HG03175 (cell line): ENCODE data around the gene TEAD2.
A peak's percentile ranks its signal among the peaks of the same experiment; 100 is the strongest.
"Not testable (repeated sequence)": the region's sequence is repeated elsewhere in the genome, so short reads cannot be mapped to it uniquely, and the experiment has no call there.

Source experiments
- ATAC-seq: cut with Tn5 transposase; IDR thresholded peaks from one replicate; pipeline ENCODE4 v1.9.1; 2021; ENCODE audit warnings: mild to moderate bottlenecking, moderate library complexity; ENCODE audit not compliant: unreplicated experiment

Gene TEAD2

DNA sequence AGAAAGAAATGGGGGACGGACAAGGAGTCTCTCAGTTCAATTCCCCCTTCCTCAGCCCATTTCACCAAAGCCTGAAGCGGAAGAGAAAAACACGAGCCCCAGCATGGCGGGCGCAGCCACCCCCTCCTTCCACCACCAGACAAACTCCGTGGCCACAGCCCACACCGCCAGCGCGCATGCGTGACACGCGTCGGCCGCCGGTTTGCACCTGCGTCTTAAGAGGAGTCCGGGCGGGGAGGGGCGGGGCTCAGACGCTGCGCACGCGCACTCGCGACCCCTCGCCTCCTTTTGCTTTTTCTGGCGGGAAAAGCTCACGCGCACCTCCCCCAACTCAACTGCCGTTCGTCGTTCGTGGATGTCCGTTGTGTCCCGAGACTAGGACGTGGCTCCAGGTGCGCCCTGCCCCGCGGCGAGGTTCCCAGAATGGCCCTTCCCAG is 25.7 kb upstream of the TEAD2 start, which contains the start of gene KASH5:
Gene KASH5 (plus strand): TSS at position 314 of the 437 bp plus-strand sequence. CDS start 2,635 bp downstream, outside the sequence.
- ATAC-seq, result no peak

DNA sequence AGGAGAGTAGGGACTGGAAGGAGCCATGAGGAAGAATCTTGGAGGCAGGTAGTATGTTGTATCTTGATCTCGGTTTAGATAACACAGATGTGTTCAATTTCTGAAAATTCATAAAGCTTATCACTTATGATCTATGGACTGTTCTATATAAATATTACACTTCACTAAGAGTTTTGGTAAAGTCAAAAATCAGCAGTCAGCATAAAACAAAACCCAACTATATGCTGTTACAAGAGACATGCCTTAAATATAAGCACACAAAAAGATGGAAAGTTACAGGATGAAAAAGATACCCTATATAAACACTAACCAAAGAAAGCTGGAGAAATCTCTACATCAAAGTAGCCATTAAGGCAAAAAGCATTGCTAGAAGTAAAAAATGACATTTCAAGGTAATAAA is 21.4 kb upstream of the TEAD2 start:
- ATAC-seq, result no peak

DNA sequence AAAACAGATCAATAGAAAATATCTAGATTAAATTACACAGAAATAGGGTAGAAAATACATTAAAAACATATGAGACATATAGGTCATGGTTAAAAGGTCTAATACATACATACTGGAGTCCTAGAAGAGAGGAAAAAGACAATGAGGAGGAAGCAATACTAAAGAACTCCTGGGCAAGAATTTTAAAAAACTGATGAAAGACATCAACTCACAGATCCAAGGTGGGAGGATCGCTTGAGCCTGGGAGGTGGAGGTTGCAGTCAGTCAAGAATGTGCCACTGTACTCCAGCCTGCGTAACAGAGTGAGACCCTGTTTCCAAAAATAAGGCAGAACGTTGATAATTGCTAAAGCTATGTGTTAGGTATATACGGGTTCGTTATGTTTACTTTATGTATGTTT is 20.4 kb upstream of the TEAD2 start:
- ATAC-seq, result no peak

DNA sequence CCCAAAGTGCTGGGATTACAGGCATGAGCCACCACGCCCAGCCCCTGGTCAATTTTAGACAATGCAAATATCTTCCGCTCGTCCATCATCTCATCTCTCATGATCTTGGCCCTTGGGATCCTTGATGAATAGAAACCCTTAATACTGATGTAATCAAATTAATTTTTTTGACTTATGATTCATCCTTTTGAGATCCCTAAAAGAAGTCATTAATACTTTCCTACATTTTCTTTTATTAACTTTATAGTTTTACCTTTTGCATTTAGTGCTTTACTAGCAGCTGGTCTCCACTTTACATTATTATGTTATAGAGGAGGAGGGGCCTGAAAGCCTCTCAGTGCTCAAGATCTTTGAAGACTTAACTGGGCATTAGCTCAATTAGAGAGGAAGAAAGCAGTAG is 18.2 kb upstream of the TEAD2 start:
- no peak for ATAC-seq

DNA sequence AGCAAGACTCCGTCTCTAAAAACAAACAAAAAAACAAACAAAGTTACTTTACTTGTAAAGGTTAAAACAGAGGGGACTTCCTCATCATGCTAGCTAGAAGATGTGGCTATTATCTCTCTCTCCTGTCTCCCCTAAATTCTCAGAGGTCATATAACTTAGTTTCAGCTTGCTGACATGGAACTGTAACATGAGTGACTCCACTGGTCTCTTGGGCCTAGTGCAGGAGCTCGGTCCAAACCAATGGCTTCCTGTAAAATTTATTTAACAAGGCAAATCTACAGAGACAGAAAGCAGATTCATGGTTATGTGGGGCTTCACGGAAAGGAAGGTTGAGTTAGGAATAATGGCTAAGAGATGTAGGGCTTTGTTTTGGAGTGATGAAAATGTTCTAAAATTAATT is 16.3 kb upstream of the TEAD2 start:
- no peak for ATAC-seq

DNA sequence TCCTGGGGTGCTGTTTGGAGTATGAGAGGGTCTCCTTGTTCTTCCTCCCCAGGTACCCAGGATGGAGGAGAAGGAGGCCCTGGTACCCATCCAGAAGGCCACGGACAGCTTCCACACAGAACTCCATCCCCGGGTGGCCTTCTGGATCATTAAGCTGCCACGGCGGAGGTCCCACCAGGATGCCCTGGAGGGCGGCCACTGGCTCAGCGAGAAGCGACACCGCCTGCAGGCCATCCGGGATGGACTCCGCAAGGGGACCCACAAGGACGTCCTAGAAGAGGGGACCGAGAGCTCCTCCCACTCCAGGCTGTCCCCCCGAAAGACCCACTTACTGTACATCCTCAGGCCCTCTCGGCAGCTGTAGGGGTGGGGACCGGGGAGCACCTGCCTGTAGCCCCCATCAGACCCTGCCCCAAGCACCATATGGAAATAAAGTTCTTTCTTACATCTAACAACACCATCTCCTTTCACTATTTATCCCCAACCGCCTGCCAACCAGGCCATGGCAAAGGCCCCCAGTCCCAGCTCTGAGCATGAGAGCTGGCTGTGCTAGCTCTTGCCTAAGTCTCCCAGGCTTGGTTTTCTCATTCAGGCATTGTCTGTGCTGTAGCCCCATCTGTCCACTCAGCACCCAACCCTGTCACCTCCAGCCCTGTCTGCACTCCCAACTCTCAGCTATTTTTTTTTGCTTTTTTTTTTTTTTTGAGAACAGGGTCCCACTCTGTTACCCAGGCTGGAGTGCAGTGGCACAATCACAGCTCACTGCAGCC is 12.6 kb upstream of the TEAD2 start:
- no peak for ATAC-seq

DNA sequence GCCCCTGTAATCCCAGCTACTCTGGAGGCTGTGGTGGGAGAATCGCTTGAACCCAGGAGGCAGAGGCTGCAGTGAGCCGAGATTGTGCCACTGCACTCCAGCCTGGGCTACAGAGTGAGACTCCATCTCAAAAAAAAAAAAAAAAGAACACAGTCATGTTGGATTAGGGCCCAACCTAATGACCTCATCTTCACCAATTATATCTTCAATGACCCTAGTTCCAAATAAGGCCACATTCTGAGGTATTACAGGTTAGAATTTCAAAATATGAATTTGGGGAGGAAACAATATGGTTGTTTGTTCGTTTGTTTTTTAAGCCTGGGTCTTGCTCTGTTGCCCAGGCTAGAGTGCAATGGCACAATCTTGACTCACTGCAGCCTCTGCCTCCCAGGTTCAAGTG is 11.0 kb upstream of the TEAD2 start:
- not testable (repeated sequence) for ATAC-seq

DNA sequence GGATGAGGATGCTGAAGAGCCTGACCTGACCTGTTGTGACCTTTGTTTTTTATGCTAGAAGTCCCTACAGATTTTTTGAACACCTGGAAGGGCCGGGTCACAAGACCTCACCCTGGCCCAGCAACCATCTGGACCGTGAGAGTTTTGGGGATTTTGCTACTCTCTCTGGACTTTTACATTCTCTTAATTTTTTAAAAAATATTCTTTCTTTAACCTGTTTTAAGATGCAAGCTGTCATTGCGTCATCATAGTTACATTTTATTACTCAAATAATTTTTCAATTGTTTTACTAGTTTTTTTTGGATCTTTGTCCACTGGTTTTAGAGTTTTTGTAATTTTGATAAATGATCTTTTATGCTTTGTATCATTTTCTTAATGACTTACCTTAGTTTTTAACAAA is 9.0 kb upstream of the TEAD2 start:
- no peak for ATAC-seq

DNA sequence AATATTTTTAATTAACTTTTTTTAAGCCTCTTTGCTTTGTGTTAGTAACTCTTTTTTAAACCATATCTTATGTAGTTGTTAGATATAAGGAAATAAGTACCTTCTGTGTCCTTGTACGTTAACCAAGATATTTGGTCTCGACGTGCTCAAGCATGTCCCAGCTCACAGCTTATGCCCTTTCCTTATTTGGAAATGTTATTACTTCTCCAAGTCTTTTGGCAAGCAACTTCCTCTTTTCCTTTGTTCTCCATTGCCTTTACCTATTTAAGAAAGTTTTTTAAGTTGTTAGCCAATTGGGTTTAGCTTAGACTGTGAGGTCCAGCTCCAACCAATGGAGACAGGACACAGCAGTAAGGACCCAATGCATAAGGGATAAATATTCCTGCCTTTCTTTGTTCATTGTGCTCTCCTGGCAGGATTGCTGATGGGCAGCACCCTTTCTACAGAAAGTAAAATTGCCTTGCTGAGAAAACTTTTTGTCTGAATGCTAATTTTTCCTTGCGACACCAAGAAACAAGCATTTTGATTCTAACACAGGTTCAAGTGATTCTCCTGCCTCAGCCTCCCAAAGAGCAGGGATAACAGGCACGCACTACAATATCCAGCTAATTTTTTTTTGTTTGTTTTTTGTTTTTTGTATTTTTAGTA is 6.6 kb upstream of the TEAD2 start:
- ATAC-seq, result no peak

DNA sequence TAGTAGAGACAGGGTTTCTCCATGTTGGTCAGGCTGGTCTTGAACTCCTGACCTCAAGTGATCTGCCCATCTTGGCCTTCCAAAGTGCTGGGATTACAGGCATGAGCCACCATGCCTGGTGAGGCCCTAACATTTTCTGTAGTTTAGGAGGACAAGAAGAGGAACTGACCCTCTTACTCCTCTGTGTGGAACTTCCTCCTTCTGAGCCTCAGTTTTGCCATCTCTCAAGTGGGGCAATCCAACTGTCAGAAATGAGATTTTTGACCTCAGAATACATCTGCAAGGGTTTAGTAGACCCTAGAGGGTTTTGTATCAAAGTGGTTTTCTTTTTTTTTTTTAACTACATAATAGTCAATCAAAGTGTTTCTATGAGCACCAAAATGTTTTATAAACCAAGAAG is 3.9 kb upstream of the TEAD2 start:
- no peak for ATAC-seq

DNA sequence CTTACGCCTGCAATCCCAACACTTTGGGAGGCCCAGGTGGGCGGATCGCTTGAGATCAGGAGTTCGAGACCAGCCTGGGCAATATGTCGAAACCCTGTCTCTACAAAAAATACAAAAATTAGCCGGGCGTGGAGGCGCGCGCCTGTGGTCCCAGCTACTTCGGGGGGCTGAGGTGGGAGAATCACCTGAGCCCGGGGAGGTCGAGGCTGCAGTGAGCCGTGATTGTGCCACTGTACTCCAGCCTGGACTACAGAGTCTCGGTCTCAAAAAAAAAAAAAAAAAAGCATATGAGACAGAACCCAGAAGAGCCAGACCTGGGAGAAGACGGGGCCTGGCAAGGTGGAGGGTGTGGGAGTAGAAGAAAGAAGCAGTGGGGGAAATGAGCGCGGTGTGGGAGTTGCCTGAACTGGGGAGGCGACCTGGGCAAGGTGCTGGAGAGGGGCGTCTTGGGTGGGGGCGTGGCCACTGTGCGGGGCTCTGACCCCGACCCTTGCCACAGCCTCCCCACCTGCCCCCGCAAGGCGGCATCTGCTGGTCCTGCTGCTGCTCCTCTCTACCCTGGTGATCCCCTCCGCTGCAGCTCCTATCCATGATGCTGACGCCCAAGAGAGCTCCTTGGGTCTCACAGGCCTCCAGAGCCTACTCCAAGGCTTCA is 2.0 kb upstream of the TEAD2 start:
- ATAC-seq, result no peak

DNA sequence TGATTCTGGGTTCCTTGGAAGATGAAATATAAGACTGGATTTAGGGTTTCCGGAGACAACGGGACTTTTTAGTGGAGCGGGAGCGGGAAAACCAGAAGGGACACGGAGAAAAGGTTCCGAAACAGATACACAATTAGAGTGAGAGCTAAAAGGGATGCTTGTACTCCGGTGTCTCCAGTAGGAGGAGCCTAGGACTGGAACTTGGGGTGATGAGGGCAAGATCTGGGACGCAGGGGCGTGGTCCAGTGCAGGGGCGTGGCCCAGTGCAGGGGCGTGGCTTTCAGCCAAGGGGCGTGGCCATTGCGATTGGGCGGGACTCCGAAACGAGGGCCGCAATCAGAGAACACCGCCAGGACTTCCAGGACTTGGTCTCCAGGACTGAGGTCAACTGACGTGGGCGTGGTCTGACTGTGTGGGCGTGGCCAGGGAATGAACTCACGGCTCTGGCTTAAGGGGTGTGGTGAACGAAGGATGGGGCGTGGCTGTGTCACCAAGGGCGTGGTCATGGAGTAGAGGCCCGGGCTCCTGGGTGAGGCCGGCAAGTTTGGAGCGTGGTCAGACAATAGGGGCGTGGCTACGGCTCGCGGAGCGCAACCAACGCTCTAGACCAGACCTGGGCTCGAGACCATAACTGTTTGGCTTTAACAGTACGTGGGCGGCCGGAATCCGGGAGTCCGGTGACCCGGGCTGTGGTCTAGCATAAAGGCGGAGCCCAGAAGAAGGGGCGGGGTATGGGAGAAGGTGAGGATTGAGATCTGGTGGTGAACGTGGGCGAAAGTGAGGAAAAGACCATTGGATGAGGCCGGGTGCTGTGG is 1.3 kb upstream of the TEAD2 start, which contains the start of gene DKKL1:
Gene DKKL1 (plus strand): TSS at position 610 of the 815 bp plus-strand sequence. CDS start 122 bp downstream, at position 732.
- ATAC-seq, result peak; percentile 57

DNA sequence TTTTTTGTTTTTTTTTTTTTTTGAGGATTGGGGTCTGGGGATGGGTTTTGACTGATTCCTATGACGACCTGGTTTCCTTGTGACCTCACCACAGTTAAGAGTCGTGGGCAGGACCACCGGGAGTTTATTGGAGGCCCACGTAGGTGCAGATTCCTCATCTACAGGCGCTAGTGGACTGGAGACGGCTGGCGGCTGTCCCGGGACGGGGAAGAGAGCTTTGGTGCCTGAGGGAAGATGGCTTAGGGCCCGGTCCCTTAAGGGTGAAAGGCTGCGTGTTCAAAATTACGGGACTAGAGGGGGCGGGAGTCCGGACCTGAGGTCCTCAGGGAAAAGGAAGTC is 682 bp upstream of the TEAD2 start:
- no peak for ATAC-seq

DNA sequence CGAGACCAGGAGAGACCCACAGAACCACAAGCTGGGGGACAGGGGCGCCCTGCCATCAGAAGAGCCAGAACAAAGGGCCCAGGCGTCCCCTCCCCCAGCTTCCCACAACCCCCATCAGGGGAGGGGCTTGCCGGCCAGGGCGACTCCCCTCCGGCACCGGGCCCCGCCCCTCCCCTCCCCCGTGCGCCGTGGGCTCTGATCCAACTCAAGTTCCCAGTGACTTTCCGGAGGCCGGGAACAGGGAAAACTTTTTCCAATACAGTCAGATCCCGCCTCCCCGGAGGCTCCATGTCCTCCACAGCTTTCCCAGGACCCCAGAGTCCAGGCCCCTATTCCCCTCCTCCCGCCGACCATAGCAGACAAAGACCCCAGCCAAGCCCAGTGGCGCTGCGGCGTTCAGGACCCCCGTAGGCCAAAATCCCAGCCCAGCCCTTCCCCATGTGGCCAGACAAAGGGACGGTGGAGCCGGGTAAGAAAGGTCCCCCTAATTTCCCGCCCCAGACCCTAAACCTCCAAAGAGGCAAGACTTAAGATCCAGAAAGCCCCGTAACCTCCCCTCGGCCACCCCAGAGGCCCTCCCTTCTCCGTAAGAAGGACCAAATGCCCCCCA is 673 bp downstream of the TEAD2 start:
- no peak for ATAC-seq

DNA sequence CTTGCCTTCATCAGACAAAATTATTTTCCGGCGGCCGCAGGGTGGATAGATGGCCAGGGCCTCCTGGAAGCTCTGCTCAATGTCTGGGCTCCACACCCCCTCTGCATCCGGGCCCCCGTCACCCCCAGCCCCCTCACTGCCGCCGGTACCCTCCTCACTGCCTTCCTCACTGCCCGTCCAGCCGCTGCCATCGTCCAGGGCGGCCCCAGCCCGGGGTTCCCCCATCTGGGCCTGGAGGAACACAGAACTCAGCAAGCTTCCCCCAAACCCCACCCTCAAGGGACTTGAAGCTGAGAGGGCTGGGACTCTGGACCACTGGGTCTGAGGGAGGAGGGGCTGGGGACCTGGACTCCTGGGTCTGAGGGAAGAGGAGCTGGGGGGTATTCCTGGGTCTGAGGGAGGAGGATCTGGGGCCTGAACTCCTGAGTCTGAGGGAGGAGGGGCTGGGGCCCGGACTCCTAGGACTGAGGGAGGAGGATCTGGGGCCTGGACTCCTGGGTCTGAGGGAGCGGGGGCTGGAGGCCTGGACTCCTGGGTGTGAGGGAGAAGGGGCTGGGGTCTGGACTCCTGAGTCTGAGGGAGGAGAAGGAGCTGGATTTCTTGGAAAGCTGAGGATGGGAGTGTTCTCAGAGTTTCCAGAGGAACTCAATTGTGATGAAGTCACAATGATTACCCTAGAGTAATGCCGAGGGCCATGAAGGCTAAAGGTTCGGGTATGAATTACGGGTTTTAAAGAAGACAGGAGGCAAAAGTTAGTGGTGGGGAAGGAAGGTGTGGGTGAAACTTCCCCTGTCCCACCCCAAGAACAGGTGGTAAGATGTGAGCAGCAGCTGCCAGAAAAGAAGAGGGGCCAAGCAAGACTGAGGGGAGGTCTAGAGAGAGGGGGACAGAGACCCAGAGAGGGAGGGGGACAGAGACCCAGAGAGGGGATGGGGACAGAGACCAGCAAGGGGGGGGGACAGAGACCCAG is 2.1 kb downstream of the TEAD2 start:
- no peak for ATAC-seq

DNA sequence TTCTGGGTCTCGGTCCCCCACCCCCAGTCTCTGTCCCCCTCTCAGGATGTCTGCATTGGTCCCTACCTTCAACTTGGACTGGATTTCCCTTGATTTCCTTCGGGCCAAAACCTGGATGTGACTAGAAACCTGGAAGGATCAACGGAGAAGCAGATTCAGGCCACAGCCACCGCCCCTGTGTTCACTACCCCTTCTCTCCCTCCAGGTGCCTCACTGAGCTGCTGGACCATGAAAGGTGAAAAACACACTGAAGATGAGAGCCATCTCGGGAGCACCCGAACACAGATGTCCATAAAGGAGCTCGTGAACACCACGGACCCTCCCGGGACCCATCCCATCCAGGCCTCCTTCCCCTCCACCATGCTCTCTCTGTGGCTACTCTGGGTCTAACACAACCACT is 5.0 kb downstream of the TEAD2 start:
- no peak for ATAC-seq

DNA sequence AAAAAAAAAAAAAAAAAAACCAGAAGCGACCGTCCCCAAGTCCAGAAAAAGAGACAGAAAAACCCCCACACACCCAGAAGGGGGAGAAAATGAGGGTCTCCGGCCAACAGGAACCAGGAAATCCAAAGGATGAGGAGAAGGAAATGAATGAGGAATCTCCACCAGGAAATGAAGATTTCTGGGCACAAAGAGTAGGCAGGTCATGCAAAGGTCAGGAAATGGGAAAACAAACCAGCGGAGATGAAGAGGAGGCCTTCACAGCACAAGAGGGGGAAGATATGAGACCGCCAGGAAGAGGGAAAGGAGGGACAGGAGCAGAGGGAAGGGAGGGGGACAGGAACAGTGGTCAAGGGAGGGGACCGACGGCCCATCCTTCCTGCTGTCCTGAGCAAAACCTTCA is 5.8 kb downstream of the TEAD2 start:
- no peak for ATAC-seq

DNA sequence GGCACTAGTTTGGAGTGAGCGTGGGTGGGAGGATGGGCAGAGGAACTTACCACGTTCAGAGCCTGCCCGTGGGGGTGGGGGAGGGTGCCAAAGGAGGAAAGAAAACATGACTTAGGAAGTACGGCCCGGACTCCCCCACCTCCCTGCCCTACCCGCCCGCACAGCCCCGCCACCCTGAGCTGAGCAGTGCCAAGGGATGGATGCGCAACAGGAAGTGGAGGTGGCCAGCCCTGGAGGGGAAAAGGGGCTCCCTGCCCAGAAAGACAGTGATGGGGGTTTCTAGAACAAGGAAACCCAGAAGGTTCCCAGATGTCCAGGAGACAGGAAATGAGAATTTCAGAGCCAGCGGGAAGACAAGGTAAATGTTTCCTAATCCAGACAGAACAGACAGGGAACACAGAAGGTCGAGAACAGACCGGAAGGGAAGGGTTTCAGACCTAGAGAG is 6.3 kb downstream of the TEAD2 start:
- ATAC-seq, result no peak

DNA sequence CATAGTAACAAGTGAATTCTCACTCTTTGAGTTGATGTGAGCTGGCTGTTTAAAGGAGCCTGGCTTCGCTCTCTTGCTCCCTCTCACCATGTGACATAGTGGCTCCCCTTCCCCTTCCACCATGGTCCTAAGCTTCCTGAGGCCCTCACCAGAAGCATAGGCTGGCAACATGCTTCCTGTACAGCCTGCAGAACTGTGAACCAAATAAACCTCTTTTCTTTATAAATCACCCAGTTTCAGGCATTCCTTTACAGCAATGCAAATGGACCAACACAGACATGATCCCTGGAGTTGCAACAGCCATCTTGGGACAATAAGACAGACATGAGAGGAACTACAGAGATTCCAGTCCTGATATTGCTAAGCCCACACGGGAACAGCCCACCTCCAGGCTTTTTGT is 12.6 kb downstream of the TEAD2 start:
- no peak for ATAC-seq
